Uterus (tissue), 4 donors: ENCODE results near the gene LHPP. TPM values are rescaled to one million over a fixed set of nuclear protein-coding genes. Genes with fewer than 3 reads are reported as not detected.

Experiments
- DNase-seq, 2 donors: peaks; one replicate each; pipeline ENCODE4 v3.0.0-alpha.2; 2019 to 2020
- H3K27ac ChIP-seq, 2 donors: fragments of 200-600 bp; sonication (generic); 1 replicate in 1 of 2; 2 replicates in 1 of 2; pipeline ENCODE4 v1.5.1; 2016 to 2018
- H3K27me3 ChIP-seq, 2 donors: fragments of 200-600 bp; sonication (generic); one replicate each; pipeline ENCODE4 v1.5.1; 2018 to 2019; ENCODE audit warnings: control low read depth in 1 of 2
- H3K36me3 ChIP-seq, 2 donors: fragments of 200-600 bp; sonication (generic); one replicate each; pipeline ENCODE4 v1.5.1; 2019; ENCODE audit warnings: control low read depth in 1 of 2
- H3K4me1 ChIP-seq, 2 donors: fragments of 200-600 bp; sonication (generic); one replicate each; pipeline ENCODE4 v1.5.1; 2018 to 2019; ENCODE audit warnings: control low read depth in 1 of 2
- H3K4me3 ChIP-seq, 2 donors: fragments of 200-600 bp; sonication (generic); 1 replicate in 1 of 2; 2 replicates in 1 of 2; pipeline ENCODE4 v1.5.1; 2018 to 2019; ENCODE audit warnings: mild to moderate bottlenecking in 1 of 2
- H3K9me3 ChIP-seq, 2 donors: fragments of 200-600 bp; sonication (generic); one replicate each; pipeline ENCODE4 v1.5.1; 2019; ENCODE audit warnings: control low read depth in 1 of 2
- CTCF ChIP-seq, 4 experiments: fragments of 200-600 bp in 2 of 4; fragments of 450-650 bp in 2 of 4; sonication (generic) in 2 of 4; IDR thresholded peaks; one replicate each; pipeline ENCODE4 v1.5.1; 2016 to 2019; ENCODE audit warnings: antibody characterized with exemption in 4 of 4, mild to moderate bottlenecking in 2 of 4, moderate library complexity in 1 of 4
- POLR2A ChIP-seq, 2 donors: fragments of 450-650 bp; IDR thresholded peaks; one replicate each; pipeline ENCODE4 v1.6.1; 2016; ENCODE audit warnings: antibody characterized with exemption in 2 of 2, mild to moderate bottlenecking in 1 of 2, moderate library complexity in 1 of 2
- intact Hi-C: fragments of 100-400 bp; cut with DNase I; formaldehyde crosslinking; loops from one replicate; pipeline ENCODE4 v1.15.1; 2023; ENCODE audit warnings: low total_unique reads
- total RNA-seq, 4 donors: library from RNA; depleted of rRNA in 3 of 4; stranded (reverse); fragments of >200 nt in 3 of 4; gene quantifications; one replicate each; pipeline versions ENCODE4 v1.1.0 to v1.2.4, GENCODE V29; 2014 to 2023
- donor health status: DM: yes; HTN: yes; CAD: no.

Gene LHPP
- total RNA-seq, 4 donors from 2014 or later = 0.51 to 23.2 (median 15.3) TPM; not detected in 1

DNA sequence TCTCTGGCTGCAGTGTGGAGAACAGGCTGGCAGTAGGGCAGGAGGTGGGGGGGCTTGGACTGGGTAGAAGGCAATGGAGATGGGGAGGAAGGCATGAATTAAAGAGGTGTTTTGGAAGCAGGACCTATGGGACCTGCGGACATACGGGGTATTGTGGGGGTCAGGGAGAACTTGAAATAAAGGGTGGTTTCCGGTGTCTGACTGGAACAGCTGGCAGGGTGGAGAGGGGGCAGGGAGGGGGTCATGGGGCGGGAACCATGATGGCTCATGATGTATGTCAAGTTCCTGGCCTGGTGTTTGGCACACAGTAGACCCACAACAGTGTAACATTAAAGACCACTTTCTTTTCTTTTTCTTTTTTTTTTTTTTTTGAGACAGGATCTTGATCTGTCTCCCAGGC, 5.5 kb downstream of the LHPP start:
- no peak overlapping the region for H3K4me3 ChIP-seq
- DNase-seq = no peak
- intact Hi-C loops = no loop called here
- no peaks in the 10 kb centered on the region for H3K9me3 ChIP-seq
- no peaks in the 10 kb centered on the region for H3K36me3 ChIP-seq
- no peak overlapping the region for H3K27ac ChIP-seq
- TF ChIP-seq CTCF (IDR thresholded peaks at IDR 0.05) (no peak), POLR2A (IDR thresholded peaks at IDR 0.05) (no peak)
- no peaks in the 10 kb centered on the region for H3K27me3 ChIP-seq
- H3K4me1 ChIP-seq = no peaks in the 10 kb centered on the region

DNA sequence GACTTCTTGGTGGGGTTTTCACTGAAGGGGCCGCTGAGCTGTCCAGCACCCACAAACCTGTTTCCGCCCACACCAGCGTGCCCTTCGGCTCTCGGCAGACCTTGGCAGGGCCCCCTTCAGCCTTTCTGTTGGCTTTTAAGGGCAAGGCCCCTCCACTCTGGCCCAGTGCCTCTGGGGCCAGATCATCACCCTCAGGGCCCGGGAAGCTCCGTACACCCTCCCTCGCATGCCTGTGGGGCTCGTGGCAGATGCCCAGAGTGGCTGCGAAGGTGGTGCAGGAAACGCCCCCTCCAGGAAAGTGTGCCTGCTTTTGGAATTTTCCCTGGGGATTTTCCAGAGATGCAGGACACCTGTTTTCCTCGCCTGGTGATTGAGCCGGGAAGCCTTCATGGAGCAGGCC, 7.0 kb downstream of the LHPP start:
- DNase-seq = no peak
- H3K4me1 ChIP-seq = no peaks in the 10 kb centered on the region
- no peak for TF ChIP-seq CTCF (IDR thresholded peaks at IDR 0.05)
- TF ChIP-seq POLR2A (IDR thresholded peaks at IDR 0.05) = no peak
- H3K4me3 ChIP-seq = no peak overlapping the region
- no peak overlapping the region for H3K27ac ChIP-seq
- H3K9me3 ChIP-seq = no peaks in the 10 kb centered on the region
- intact Hi-C loops = no loop called here
- H3K36me3 ChIP-seq = no peaks in the 10 kb centered on the region
- H3K27me3 ChIP-seq = no peaks in the 10 kb centered on the region

DNA sequence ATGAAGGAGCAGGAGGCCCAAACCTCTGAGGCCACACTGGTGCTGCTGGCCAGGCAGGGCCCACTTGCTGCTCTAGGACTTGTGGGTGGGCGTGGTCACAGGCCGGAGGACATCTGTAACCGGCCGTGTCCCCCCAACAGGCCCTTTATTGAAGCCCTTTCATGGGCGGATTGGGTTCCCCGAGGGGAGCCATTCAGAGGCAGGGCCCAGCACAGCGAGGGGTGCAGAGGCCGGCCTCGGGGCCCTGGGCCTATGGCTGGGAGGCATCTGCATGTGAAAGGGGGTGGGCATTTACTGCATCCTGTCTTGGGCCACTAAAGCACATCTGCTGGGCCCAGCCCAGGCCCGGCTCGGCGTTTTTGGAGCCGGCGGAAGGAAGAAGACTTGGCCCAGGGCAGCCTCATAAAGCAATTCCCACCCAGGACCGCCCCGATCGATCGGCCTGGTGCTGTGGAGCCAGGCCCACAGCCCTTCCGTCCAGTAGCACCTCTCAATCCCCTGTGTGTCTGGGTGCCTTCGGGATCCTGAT, 8.4 kb downstream of the LHPP start:
- no peaks in the 10 kb centered on the region for H3K27me3 ChIP-seq
- DNase-seq = no peak
- intact Hi-C loops = no loop called here

DNA sequence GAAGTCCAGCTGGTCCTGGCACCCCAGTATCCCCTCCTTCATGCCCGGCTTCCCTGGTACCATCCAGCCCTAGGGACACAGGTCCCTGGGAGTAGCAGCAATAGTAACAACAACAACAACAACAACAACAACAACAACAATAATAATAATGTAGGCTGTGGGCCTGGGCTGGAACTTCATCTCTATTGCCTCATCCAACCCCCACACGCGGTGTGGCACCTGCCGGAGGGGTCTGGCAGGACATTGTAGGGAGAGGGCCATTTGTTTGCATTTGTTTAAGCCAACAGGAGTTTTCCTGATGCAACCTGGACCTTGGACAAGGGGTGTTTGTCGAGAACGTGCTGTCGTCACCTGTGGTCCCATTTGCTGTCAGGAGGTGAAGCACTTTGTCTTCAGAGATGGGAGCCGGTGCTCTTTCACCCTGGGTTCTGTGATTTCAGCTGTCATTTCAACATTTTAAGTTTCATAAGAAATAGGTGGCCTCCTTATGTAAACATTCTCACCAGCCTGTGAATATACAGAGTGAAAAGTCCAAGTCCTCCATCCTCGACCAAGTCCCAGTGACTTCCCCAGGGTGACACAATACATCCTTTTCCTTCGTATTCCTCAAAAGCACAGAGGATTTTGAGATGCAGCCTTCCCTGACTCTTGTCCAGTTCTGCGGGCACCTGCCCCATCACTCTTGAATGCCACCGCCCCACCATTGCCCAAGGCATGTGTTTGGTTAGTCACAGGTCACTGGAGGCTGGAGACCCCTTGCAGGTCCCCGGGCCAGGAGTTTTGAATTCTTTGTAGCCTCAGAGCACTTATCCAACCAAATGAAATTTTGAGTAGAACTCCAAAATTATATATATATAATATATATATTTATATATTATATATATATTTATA, 9.2 kb downstream of the LHPP start:
- H3K36me3 ChIP-seq = no peaks in the 10 kb centered on the region
- no peak overlapping the region for H3K4me3 ChIP-seq
- no peaks in the 10 kb centered on the region for H3K9me3 ChIP-seq
- TF ChIP-seq POLR2A (IDR thresholded peaks at IDR 0.05) (no peak), CTCF (IDR thresholded peaks at IDR 0.05) (no peak)
- H3K27ac ChIP-seq = no peak overlapping the region
- no peak for DNase-seq
- intact Hi-C loops = no loop called here
- no peaks in the 10 kb centered on the region for H3K27me3 ChIP-seq
- no peaks in the 10 kb centered on the region for H3K4me1 ChIP-seq

More for the DNA sequence above, 8.4 kb downstream of the LHPP start:
- Histone ChIP-seq H3K4me1 (no peaks in the 10 kb centered on the region), H3K4me3 (no peak overlapping the region), H3K36me3 (no peaks in the 10 kb centered on the region), H3K9me3 (no peaks in the 10 kb centered on the region), H3K27ac (no peak overlapping the region)
- TF ChIP-seq POLR2A (IDR thresholded peaks at IDR 0.05) (no peak), CTCF (IDR thresholded peaks at IDR 0.05) (no peak)

DNA sequence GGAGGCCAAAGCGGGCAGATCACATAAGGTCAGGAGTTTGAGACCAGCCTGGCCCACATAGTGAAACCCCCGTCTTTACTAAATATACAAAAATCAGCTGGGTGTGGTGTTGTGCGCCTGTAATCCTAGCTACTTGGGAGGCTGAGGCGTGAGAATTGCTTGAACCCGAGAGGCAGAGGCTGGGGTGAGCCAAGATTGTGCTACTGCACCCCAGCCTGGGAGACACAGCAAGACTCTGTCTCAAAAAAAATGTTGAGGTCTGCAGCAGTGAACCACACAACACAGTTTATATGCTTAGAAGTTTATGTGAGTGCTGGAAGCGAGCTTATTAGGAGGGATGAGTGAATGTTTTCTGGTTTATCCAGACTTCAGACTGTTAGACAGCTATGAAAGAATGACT, 10.4 kb downstream of the LHPP start:
- no peaks in the 10 kb centered on the region for H3K36me3 ChIP-seq
- DNase-seq = no peak
- intact Hi-C loops = no loop called here
- no peak overlapping the region for H3K27ac ChIP-seq
- no peaks in the 10 kb centered on the region for H3K27me3 ChIP-seq
- TF ChIP-seq CTCF (IDR thresholded peaks at IDR 0.05) (no peak), POLR2A (IDR thresholded peaks at IDR 0.05) (no peak)
- H3K4me3 ChIP-seq = no peak overlapping the region
- H3K4me1 ChIP-seq = no peaks in the 10 kb centered on the region
- H3K9me3 ChIP-seq = no peaks in the 10 kb centered on the region
